NCI-H2171 treated with DMSO at 0.1 percent for 48 hours (cell line): ENCODE measurements around the gene HMGN4.
"Not testable (repeated sequence)": the region's sequence is repeated elsewhere in the genome, so short reads cannot be mapped to it uniquely, and the experiment has no call there.

Source experiments
- DNase-seq: peaks from one replicate; lab custom pipeline; 2025; lab: John Stamatoyannopoulos, UW

The HMGN4 gene

GRCh38 chr6:26537846-26538571 is at the start of gene HMGN4:
Gene HMGN4 (plus strand): TSS chr6:26538366. CDS start chr6:26545207, 6,841 bp downstream.
- DNase-seq: peak; percentile 97

GRCh38 chr6:26489996-26490964 is 47.9 kb upstream of the HMGN4 start:
- no peak for DNase-seq

- no peak for DNase-seq
Observed at GRCh38 chr6:26491604-26492003, 46.6 kb upstream of the HMGN4 start.

GRCh38 chr6:26493258-26493657 is 44.9 kb upstream of the HMGN4 start:
- DNase-seq: no peak

GRCh38 chr6:26494117-26494516 is 44.0 kb upstream of the HMGN4 start:
- DNase-seq: no peak

GRCh38 chr6:26495281-26495680 is 42.9 kb upstream of the HMGN4 start:
- DNase-seq: no peak

- no peak for DNase-seq
Observed at GRCh38 chr6:26497610-26498009, 40.6 kb upstream of the HMGN4 start.

GRCh38 chr6:26500102-26500501 is 38.1 kb upstream of the HMGN4 start, which contains the start of gene BTN1A1:
Gene BTN1A1 (plus strand): TSS chr6:26500303. CDS start chr6:26501287, 984 bp downstream.
- no peak for DNase-seq

- DNase-seq: no peak
Observed at GRCh38 chr6:26501482-26501986, 36.6 kb upstream of the HMGN4 start.

- DNase-seq: no peak
Observed at GRCh38 chr6:26502165-26502564, 36.0 kb upstream of the HMGN4 start.

GRCh38 chr6:26502626-26503025 is 35.5 kb upstream of the HMGN4 start:
- DNase-seq: no peak

GRCh38 chr6:26507658-26508057 is 30.5 kb upstream of the HMGN4 start:
- no peak for DNase-seq

- DNase-seq: not testable (repeated sequence)
Observed at GRCh38 chr6:26511033-26511432, 27.1 kb upstream of the HMGN4 start.

- DNase-seq: no peak
Observed at GRCh38 chr6:26514984-26515383, 23.2 kb upstream of the HMGN4 start.

GRCh38 chr6:26516481-26517427 is 21.4 kb upstream of the HMGN4 start:
- no peak for DNase-seq

- no peak for DNase-seq
Observed at GRCh38 chr6:26519359-26519758, 18.8 kb upstream of the HMGN4 start.

GRCh38 chr6:26520237-26520849 is 17.8 kb upstream of the HMGN4 start:
- DNase-seq: peak; percentile 82

GRCh38 chr6:26520850-26521599 is 17.1 kb upstream of the HMGN4 start:
- peak; percentile 90 for DNase-seq

- peak; percentile 81 for DNase-seq
Observed at GRCh38 chr6:26521600-26522391, 16.4 kb upstream of the HMGN4 start.
